GM12874 (cell line): ENCODE data around the gene CCDC178.

Experiments used
- TF ChIP-seq, protein P1 (sequence below): IDR thresholded peaks from 2 replicates; pipeline ENCODE4 v1.5.1; 2011; ENCODE audit warnings: low read depth, mild to moderate bottlenecking, control low read depth, low read length, moderate library complexity; ENCODE audit not compliant: insufficient read depth

CCDC178 gene

DNA sequence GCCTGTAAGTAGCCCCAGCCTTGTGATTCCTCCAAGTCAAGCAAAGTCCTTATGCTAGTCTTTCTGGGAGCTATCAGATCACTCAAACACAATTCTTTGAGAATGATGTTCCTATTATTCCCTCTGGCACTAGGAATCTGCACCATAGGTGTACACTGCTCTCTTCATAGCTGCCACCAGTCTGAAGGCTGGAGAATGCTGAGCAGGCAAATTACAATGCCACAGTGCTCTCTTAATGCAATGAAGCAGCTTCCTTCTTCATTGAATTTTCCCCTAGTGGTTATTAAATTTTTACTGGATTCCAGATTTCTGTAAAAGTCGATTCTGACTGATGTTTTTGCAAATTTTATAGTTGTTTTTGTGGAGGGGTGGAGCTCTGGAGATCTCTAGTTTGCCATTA is 84.8 kb downstream of the CCDC178 start:
- TF ChIP-seq, protein P1, sequence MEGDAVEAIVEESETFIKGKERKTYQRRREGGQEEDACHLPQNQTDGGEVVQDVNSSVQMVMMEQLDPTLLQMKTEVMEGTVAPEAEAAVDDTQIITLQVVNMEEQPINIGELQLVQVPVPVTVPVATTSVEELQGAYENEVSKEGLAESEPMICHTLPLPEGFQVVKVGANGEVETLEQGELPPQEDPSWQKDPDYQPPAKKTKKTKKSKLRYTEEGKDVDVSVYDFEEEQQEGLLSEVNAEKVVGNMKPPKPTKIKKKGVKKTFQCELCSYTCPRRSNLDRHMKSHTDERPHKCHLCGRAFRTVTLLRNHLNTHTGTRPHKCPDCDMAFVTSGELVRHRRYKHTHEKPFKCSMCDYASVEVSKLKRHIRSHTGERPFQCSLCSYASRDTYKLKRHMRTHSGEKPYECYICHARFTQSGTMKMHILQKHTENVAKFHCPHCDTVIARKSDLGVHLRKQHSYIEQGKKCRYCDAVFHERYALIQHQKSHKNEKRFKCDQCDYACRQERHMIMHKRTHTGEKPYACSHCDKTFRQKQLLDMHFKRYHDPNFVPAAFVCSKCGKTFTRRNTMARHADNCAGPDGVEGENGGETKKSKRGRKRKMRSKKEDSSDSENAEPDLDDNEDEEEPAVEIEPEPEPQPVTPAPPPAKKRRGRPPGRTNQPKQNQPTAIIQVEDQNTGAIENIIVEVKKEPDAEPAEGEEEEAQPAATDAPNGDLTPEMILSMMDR, result no peak

- TF ChIP-seq, protein P1, result no peak
These were observed 85.3 kb downstream of the CCDC178 start for GRCh38 chr18:33355263-33355662.

- TF ChIP-seq, protein P1, result no peak
These were observed 90.3 kb downstream of the CCDC178 start for GRCh38 chr18:33350256-33350655.

GRCh38 chr18:33334781-33335180 is 105.7 kb downstream of the CCDC178 start:
- TF ChIP-seq, protein P1, result no peak

DNA sequence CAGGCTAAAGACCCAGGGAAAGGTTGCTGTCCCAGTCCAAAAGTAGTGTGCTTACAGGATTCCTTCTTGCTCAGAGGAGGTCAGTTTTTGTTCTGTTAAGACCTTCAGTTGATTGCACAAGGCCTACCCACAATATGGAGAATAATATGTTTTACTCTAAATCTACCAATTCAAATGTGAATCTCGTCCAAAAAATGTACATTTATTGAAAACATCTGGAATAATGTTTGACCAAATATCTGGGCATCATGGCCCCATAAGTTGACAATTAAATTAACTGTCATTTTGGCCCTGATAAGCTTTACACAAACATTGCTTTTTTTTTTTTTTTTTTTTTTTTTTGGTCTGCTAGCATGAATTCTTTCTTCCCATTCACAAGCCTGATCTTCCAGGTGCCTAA is 109.8 kb downstream of the CCDC178 start:
- TF ChIP-seq, protein P1, result no peak

GRCh38 chr18:33326975-33327374 is 113.5 kb downstream of the CCDC178 start:
- TF ChIP-seq, protein P1, result no peak

DNA sequence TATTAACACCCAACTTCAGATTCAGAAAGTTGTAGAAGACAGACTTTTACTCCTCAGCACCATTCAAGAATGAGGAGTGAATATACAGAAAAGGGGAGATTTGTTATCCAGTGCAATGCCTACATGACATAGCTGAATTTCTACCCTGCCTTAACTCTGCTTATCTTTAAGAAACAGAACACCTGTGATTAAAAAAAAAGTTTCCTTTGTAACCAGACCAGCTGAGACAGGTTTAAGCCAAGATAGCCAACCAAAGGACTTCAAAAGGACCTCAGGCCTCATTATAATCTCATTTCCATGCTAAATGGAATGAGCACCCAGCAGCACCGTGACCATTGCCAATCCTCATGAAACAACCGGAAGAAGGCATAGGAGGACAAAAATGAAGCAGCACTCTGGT is 122.9 kb downstream of the CCDC178 start:
- TF ChIP-seq, protein P1, result no peak

DNA sequence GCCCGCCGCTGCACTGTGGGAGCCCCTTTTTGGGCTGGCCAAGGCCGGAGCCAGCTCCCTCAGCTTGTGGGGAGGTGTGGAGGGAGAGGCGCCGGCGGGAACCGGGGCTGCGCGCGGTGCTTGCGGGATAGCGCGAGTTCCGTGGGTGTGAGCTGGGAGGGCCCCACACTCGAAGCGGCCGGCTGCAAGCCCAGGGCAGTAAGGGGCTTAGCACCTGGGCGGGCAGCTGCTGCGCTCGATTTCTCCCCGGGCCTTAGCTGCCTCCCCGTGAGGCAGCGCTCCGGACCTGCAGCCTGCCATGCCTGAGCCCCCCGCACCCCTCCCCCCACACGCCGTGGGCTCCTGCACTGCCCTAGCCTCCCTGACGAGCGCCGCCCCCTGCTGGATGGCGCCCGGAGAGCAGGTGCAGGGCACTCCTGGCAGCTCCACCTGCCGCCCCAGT is 124.4 kb downstream of the CCDC178 start:
- TF ChIP-seq, protein P1, result no peak
